Colonic mucosa (tissue), 4 donors: ENCODE measurements around the gene MKNK2. TPM values are rescaled to one million over a fixed set of nuclear protein-coding genes. Genes with fewer than 3 reads are reported as not detected.
"Not testable (repeated sequence)": the region's sequence is repeated elsewhere in the genome, so short reads cannot be mapped to it uniquely, and the experiment has no call there.

Experiments used
- DNase-seq: peaks from one replicate; pipeline ENCODE4 v3.0.0-alpha.2; 2020
- H3K27ac ChIP-seq: fragments of 200-600 bp; one replicate; pipeline ENCODE4 v1.8.0; 2021
- H3K27me3 ChIP-seq: fragments of 200-600 bp; one replicate; pipeline ENCODE4 v1.8.0; 2021
- H3K36me3 ChIP-seq: fragments of 200-600 bp; one replicate; pipeline ENCODE4 v1.8.0; 2021
- H3K4me1 ChIP-seq: fragments of 200-600 bp; one replicate; pipeline ENCODE4 v1.8.0; 2021; ENCODE audit warnings: mild to moderate bottlenecking
- H3K4me3 ChIP-seq: fragments of 200-600 bp; one replicate; pipeline ENCODE4 v1.8.0; 2021
- H3K9ac ChIP-seq, 2 donors: one replicate each; pipeline ENCODE4 v1.7.0; 2013; ENCODE audit warnings: control low read depth in 2 of 2, low read depth in 2 of 2, low read length in 2 of 2
- H3K9me3 ChIP-seq: fragments of 200-600 bp; one replicate; pipeline ENCODE4 v1.8.0; 2021
- intact Hi-C: fragments of 100-400 bp; cut with DNase I; formaldehyde crosslinking; loops from one replicate; pipeline ENCODE4 v1.14.1; 2022
- total RNA-seq, 2 donors: library from RNA; stranded (reverse); fragmentation: NEBNext Ultra II Directional in 1 of 2; extraction: Animal tissue kit (Norgen Biotek cat#: 25700) in 1 of 2; gene quantifications; one replicate each; pipeline ENCODE4 v1.2.1, GENCODE V29; 2021
- TF ChIP-seq, protein P1 (sequence below): fragments of 200-600 bp; IDR thresholded peaks from one replicate; pipeline ENCODE4 v1.8.0; 2022; ENCODE audit warnings: antibody characterized with exemption, mild to moderate bottlenecking
- donor health status: healthy.
- donor health status: DM: no; HTN: no; CAD: no.
- donor health status: DM: no; HTN: no; CAD: no.

Gene MKNK2
- total RNA-seq, 2 donors from 2014 or later, result 358 to 589 TPM

DNA sequence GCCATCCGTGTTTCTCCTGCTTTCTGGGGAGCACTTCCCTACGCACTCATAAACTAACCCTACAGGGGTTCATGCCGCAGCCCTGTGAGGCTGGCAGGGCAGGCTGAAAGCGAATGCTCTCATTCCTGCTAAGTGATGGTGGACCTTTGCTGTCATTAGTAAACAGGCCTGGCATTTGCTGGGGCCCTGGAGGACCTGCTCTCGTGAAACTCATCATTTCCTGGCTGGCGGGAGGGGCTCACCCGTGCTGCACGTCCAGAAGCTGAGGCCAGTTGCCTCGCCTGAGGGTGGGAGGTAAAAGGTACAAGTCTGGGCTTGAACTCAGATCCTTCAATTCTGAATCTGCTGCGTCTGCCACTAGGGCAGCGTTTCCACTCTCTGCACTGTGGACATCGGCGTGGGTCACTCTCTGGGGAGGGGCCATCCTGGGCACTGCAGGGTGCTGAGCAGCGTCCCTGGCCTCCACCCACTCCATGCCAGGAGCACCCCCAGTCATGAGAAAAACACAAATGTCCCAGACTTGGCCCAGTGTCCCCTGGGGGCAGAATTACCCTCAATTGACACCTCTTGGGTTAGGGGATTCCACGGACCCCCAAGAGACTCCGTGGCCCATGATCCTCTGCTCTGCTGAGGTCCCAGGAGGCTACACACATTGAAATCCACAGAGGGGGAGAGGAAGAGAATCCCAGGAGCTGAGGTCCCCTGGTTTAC lies 38.1 kb upstream of the MKNK2 start:
- Histone ChIP-seq H3K4me3 (no peak overlapping the region), H3K4me1 (peaks cover 7% of the 10 kb centered on the region), H3K36me3 (no peaks in the 10 kb centered on the region), H3K27me3 (no peaks in the 10 kb centered on the region), H3K9me3 (no peaks in the 10 kb centered on the region), H3K27ac (peak overlapping the region; percentile 48), H3K9ac (peak overlapping the region in 1 of 2 donors; percentile 61)
- intact Hi-C loops, result no loop called here
- TF ChIP-seq, protein P1, sequence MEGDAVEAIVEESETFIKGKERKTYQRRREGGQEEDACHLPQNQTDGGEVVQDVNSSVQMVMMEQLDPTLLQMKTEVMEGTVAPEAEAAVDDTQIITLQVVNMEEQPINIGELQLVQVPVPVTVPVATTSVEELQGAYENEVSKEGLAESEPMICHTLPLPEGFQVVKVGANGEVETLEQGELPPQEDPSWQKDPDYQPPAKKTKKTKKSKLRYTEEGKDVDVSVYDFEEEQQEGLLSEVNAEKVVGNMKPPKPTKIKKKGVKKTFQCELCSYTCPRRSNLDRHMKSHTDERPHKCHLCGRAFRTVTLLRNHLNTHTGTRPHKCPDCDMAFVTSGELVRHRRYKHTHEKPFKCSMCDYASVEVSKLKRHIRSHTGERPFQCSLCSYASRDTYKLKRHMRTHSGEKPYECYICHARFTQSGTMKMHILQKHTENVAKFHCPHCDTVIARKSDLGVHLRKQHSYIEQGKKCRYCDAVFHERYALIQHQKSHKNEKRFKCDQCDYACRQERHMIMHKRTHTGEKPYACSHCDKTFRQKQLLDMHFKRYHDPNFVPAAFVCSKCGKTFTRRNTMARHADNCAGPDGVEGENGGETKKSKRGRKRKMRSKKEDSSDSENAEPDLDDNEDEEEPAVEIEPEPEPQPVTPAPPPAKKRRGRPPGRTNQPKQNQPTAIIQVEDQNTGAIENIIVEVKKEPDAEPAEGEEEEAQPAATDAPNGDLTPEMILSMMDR, result no peak
- DNase-seq, result no peak

DNA sequence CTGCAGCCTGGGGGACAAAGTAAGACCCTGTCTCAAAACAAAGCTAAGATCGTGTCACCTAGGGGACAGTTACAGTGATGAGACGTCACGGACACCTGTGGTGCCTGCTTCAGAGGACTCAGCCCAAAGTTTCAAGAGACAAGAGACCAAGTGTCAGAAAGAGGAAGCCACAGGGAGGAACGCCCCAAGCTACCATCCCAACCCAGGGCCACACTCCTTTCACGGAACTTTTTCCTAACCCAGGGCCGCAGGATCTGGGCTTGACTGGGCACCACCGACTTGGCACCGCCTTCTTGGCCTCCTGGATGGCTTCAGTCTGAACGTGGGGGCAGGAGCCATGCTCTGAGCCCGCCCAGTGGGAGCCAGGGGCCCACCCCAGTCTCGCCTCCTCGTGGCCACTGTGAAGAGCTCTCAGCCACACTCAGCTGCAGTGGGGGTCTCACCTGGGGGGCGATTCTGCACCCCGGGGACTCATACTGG lies 36.6 kb upstream of the MKNK2 start:
- Histone ChIP-seq H3K27me3 (no peaks in the 10 kb centered on the region), H3K9ac (peak overlapping the region in 1 of 2 donors; percentile 21), H3K27ac (peak overlapping the region; percentile 57), H3K4me1 (peaks cover 5% of the 10 kb centered on the region), H3K4me3 (no peak overlapping the region), H3K9me3 (no peaks in the 10 kb centered on the region), H3K36me3 (no peaks in the 10 kb centered on the region)
- TF ChIP-seq, protein P1, result no peak
- intact Hi-C loops, result no loop called here
- DNase-seq, result no peak

DNA sequence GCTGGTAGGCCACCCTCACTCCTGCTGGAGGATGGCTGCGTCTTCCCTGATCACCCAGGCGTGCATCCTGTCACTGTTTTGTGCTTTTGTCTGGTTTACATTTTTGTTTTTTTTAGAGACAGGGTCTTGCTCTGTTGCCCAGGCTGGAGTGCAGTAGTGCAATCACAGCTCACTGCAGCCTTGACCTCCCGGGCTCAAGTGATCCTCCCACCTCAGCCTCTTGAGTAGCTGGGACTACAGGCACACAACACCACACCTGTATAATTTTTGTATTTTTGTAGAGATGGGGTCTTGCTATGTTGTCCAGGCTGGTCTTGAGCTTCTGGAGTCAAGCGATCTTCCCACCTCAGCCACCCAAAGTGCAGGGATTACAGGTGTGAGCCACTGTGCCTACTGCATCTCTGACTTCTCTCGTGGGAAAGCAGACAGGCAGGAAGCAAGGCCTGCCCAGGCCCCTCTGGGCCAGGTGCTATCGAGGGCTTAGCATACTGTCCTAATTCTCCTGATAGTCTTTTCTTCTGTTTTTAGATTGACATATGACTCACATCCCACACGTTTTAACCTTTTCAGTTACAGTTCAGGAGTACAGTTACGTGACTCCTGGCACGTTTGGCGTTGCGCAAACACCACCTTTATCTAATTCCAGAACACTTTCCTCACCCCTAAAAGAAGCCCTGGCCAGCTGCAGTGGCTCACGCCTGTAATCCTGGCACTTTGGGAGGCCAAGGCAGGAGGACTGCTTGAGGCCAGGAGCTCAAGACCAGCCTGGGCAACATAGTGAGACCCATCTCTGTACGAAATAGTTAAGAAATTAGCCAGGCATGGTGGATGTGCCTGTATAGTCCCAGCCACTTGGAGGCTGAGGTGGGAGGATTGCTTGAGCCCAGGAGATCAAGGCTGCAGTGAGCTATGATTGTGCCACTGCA lies 35.9 kb upstream of the MKNK2 start:
- H3K4me1 ChIP-seq, DNase-seq, H3K36me3 ChIP-seq, H3K27me3 ChIP-seq, intact Hi-C loops, H3K4me3 ChIP-seq, H3K9me3 ChIP-seq: not testable (repeated sequence)
- Histone ChIP-seq H3K9ac (peak overlapping the region; percentile 34 to 39), H3K27ac (peak overlapping the region; percentile 57)

DNA sequence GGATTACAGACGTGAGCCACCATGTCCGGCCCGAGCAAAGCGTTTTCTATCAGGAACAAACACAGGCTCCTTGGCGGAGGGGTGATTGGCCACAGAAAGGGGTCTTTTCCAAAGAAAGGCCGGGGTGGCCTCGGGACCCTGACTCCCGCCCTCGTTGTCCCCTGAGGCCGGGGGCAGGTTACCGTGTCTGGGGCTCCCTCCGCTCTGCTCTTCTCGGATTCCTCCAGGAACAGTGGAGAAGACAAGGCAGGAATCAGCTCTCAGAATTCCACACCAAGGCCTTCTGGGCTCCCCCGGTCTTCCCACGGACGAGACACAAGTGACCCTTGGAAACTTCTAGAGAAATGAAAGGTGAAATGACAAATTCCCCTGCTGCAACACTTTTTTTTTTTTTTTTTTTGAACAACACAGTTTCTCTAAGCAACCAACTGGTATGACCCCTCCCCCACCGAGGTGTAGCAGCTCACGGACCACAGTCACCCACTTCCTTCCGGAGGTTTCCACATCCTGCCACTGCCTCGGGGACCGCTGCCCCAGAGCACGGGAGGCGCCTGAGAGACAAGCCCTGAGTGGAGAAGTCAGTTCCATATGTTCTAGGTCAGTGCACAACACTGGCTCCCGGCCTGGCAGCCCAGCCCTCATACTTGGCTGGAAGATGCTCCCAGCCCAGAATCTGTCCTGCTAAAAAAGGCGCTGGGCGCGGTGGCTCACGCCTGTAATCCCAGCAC lies 34.1 kb upstream of the MKNK2 start:
- TF ChIP-seq, protein P1, result no peak
- Histone ChIP-seq H3K9ac (peak overlapping the region; percentile 55 to 60), H3K27me3 (no peaks in the 10 kb centered on the region), H3K36me3 (peaks cover 1% of the 10 kb centered on the region), H3K9me3 (no peaks in the 10 kb centered on the region), H3K4me1 (peaks cover 1% of the 10 kb centered on the region), H3K27ac (peak overlapping the region; percentile 82), H3K4me3 (peak overlapping the region; percentile 39)
- intact Hi-C loops, result no loop called here
- peak; percentile 73 for DNase-seq

DNA sequence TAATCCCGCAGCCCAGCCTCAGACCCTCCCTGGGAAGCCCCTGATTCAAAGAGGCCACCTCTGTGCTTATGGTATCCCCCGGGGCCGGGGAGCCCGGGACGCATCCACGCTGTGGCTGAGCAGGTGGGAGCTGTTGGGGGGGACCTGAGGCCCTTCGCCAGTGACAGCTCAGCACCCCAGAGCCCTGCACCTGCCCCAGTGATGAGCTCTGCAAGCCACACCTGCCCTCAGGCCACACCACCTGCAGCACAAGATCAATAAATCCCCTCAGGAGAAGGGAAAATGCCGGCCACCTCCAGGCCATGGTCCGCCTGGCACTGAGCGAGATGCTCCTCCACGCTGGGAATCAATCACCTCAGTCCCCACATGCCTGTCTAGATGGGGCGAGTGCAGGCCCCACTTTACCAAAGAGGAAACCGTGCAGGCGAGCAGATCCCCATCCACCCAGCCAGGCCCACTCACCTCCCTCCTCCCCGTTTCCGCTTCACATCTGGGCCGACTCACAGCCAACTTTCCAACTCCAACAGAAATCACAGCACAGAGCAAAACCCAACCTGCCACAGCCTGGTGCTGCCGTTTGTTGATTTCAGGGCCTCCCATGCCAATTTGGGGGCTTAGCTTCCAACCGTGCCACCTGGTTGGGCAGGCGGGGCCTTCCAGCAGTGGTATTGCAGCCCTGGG lies 32.3 kb upstream of the MKNK2 start:
- Histone ChIP-seq H3K4me1 (no peaks in the 10 kb centered on the region), H3K36me3 (peaks cover 14% of the 10 kb centered on the region), H3K27ac (peak overlapping the region; percentile 82), H3K4me3 (peak overlapping the region; percentile 39), H3K9ac (peak overlapping the region; percentile 48 to 60), H3K9me3 (no peaks in the 10 kb centered on the region), H3K27me3 (no peaks in the 10 kb centered on the region)
- DNase-seq, result no peak
- intact Hi-C loops, result no loop called here
- TF ChIP-seq, protein P1, result no peak
